HEK293T (cell line): ENCODE measurements around the gene SLFN11.

ENCODE experiments used
- ARNT ChIP-seq: fragments of 450-650 bp; IDR thresholded peaks from 2 replicates; pipeline ENCODE4 v1.6.1; 2017; ENCODE audit warnings: mild to moderate bottlenecking
- FOXA1 ChIP-seq: fragments of 450-650 bp; IDR thresholded peaks from 2 replicates; pipeline ENCODE4 v1.6.1; 2016; ENCODE audit warnings: mild to moderate bottlenecking

- TF ChIP-seq ARNT, result no peak
- no peak for TF ChIP-seq FOXA1
Observed at GRCh38 chr17:35373534-35373983, at the start of gene SLFN11.
